ENCODE data around the gene CCT7.
"Not testable (repeated sequence)": the region's sequence is repeated elsewhere in the genome, so short reads cannot be mapped to it uniquely, and the experiment has no call there.

The CCT7 gene

DNA sequence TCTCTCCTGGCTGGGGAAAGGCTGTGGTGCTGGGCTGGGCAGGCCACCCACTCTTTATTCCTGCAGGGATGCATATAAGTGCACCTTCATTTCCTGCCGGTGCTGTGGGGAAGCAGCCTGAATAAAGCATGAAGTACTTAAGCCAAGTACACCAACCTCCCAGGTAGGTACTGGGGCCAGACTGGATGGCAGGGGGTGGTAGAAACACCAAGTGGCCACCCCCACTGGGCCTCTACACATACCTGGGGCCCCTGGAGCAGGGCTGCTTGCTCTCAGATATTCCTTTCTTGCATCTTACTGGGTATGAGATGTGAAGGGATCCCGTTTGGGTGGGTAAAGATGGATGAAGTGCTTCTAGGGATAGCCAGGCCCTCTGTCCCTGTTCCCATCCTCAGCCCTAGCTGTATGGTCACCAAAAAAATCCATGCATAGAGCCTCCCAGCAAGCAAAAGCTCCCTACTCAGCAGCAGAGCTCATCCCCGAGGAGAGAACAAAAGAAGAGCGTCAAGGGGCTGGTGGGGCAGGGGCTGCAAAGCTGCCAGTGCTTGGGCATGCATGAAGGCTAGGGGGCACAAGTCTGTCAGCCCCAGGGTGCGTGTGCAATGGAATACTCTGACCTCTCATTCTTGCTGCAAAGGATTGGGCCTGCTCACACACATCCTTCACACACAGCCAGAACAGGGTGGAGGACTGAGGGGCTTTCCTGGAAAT is 22.0 kb downstream of the CCT7 start:
- DNase-seq, result no peak

DNA sequence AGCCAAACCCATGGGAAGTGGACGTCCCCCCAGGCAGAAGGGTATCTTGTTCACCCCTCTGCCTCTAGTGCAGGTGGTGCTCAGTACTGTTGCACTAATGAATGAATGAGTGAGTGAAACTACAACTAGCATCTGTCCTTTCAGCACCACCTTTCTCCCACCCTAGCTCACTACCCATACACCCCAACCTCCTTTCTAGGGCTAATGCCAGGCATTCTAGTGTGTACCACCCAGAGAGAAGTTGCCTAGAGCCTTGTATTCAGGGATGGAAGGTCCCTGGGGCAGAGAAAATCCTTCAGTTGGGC is 22.5 kb downstream of the CCT7 start:
- no peak for DNase-seq

- no peak for DNase-seq
Observed at GRCh38 chr2:73257021-73257420, 22.9 kb downstream of the CCT7 start.

- DNase-seq, result no peak
Observed at GRCh38 chr2:73257425-73258125, 23.5 kb downstream of the CCT7 start.

- no peak for DNase-seq
Observed at GRCh38 chr2:73258186-73258912, 24.2 kb downstream of the CCT7 start.

DNA sequence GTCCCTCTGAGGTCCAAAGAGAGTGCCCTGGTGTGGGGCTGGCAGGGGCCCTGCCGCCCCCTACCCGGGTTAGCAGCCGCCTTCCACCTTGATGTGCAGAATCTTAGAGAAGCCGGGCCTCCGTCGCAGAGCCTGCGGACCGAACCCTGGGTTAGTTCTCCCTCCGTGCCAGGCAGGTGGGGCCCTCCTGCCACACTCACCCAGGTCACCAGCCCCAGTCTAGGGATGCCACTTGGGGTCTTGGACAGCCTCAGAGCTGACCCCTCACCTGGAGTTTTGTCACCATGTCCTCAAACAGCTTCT is 24.8 kb downstream of the CCT7 start:
- no peak for DNase-seq

- no peak for DNase-seq
Observed at GRCh38 chr2:73259276-73259675, 25.2 kb downstream of the CCT7 start.

GRCh38 chr2:73259704-73260337 is 25.7 kb downstream of the CCT7 start:
- no peak for DNase-seq

DNA sequence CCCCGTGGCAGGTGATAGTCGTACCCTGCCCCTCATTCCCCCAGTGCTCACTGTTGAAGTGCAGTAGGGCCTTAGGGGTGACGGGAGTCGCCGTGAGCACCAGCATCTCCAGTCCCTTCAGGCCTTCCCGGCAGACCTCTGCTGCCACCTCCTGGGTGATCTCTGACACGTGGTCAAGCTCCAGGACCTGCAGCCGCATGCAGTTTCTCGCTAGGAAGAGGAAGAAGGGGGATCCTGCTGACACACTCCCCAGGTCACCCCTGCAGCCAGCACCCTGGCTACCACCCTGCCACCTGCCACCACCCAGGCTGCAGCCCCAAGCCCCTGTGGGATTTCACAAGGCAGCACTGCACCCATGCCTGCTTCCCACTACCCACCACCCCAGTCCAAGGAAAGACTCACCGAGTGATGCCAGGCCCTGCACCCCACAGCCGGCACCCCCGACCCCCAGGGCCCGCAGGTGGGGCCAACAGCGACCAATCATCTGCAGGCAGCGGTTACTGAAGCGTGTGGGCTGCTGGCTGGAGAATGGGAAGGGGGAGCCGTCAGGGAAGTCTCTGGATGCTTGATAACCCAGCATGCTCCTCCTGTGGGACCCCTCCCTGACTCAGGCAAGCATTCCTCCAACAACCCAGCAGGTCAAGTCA is 26.4 kb downstream of the CCT7 start:
- no peak for DNase-seq

GRCh38 chr2:73262108-73262651 is 28.1 kb downstream of the CCT7 start:
- DNase-seq, result no peak

GRCh38 chr2:73262691-73263429 is 28.8 kb downstream of the CCT7 start:
- not testable (repeated sequence) for DNase-seq

GRCh38 chr2:73263540-73264331 is 29.6 kb downstream of the CCT7 start:
- DNase-seq, result no peak

GRCh38 chr2:73264332-73264606 is 30.2 kb downstream of the CCT7 start:
- DNase-seq, result no peak

DNA sequence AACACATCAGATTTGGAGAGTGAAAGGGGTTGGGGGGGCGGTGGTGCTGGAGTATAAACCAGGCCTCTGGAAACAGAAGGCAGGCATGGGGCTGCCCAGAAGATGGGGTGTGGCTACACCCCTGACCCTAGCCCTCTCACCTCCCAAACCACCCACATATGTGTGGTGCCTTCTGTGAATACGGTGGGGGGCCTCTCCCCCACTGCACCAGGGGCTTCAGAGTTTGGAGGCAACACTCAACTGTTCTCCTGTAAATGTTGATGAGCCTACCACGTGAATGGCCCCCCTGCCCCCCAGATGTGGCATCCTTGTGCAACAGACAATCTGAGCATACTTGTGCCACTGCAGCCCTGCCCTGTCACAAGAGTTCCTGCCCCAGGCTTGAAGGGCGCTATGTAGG is 30.7 kb downstream of the CCT7 start:
- DNase-seq, result no peak

DNA sequence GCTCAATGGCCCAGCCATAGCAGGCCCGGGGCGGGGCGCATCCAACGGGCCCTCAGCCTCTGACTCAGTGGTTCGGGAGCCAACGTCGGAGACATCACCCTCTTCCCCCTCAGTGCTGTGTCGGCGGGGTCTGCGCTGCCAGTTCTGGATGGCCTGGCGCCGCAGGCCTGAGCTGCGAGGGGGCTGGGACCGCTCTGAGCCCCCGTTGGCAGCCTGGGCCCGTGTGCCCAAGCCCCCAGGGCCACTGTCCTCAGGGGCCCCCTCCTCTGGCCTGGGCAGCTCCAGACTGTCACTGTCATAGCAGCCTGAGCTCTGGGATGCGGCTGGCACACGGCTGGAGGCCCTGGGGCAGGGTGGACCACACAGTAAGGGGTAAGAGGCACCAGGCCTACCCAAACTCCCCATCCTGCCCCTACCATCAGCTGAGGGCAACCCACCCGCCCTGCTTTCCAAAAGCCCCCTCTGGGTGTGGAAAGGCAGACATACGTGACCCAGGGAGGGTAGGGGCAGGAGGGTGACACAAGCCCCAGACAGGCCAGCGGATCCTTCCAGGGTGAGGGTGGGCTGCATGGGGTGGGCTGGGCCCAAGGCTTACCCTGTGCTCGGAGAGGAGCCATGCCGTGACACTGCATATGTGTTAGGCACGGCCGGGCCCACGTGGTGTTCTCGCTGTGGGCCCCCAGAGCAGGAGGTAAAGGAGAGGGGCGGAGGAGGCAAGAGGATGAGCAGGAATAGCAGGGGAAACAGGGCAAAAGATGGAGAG is 31.4 kb downstream of the CCT7 start:
- DNase-seq, result no peak

DNA sequence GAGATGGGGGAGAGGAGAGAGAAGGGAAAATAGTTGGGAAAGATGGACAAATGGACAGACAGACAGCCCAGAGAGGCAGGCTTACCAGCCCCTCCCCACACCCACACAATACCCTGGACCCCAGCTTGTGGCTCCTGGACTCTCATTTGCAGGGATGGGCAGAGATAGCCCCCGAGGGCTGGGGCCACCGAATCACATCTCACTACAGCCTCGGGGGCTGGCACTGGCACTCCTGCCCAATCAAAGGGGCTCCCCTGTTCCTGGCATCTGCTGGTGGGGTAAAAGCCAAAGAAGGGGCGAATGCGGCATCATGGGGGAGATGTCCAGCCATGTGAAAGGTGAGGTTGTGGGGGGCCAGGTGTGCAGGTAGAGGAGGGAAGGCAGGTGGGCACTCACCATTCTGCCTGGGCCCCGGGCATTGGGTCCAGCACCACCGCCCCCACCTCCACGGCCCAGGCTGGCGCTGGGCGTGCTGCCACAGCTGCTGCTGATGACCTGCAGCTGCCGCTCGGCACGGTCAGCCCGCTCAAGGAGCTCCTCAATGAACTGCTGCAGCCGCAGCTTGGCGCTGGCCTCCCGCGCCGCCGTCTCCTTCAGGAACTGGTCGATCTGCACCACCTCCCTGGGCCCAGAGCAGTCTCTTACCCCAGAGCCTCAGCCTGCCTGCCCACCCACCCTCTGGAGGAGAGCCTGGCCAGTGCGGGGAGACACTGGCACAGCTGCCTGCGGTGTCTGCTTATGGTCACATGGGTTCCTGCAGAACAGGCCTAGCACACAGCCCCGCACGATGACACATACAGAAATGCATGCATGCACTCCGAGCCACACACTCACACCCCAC is 32.2 kb downstream of the CCT7 start:
- DNase-seq, result no peak

DNA sequence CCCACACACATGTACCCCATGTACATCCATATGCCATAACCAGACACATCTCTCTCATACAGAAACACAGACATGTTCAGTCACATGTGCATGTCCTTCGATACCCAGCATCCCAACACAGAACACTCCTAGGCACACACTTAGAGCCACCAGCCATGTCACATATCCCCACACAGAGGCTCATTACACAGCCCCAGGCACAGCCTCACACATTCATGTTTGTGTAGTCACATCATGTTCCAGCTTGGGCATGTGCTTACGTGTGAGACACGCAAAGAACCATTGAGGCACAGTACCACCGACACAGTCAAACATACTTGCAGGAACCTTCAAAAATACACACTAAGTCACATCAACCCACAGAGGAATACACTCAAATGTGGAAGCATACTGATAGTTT is 32.9 kb downstream of the CCT7 start:
- no peak for DNase-seq

DNA sequence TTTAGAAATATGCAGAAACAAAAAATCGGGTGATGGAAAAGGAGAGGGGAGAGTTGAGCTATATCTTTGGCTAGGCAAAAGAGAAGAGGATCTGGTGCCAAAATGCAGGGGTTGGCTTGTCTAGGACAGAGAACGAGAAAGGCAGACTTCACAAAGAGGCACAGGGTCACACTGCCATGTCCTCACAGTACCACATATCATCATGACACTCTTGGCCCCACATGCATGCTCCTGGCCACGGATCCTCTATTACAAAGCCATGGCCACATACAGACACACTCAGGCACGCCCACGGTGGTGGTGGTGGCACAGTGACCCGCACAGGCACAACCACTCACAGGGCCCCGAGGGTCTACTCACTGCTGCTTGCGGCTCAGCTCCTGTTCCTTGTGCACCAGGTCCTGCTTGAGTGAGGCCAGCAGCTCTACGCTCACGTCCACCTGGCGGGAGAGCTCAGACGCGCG is 34.3 kb downstream of the CCT7 start:
- no peak for DNase-seq

- no peak for DNase-seq
Observed at GRCh38 chr2:73268830-73269685, 35.0 kb downstream of the CCT7 start.

Measured in GDM1 (cell line).